ENCODE results near the gene RDH13. TPM values are rescaled to one million over a fixed set of nuclear protein-coding genes. Genes with fewer than 3 reads are reported as not detected.
"Not testable (repeated sequence)": the region's sequence is repeated elsewhere in the genome, so short reads cannot be mapped to it uniquely, and the experiment has no call there.

The RDH13 gene
- total RNA-seq, 4 donors from 2014 or later, result 11.1 to 16.4 (median 12.3) TPM

GRCh38 chr19:55067869-55068268 is 4.9 kb upstream of the RDH13 start:
- H3K27me3 ChIP-seq, result peaks cover 0 to 74% (median 30%) of the 10 kb centered on the region in 4 donors
- H3K36me3 ChIP-seq, result no peaks in the 10 kb centered on the region
- WGBS, result 50% methylated on average over 3 of the region's 3 CpGs
- DNase-seq (ENCODE audit: extremely low spot score), result no peak
- no peak for TF ChIP-seq CTCF (IDR thresholded peaks at IDR 0.05)
- TF ChIP-seq POLR2A (IDR thresholded peaks at IDR 0.05; ENCODE audit: low read depth), result no peak
- no peak for TF ChIP-seq EP300 (IDR thresholded peaks at IDR 0.05)
- TF ChIP-seq POLR2AphosphoS5 (IDR thresholded peaks at IDR 0.05), result no peak
- peaks cover 0 to 7% (median 1%) of the 10 kb centered on the region in 4 donors for H3K9me3 ChIP-seq
- intact Hi-C loops (cut with DNase I), result no loop called here
- no peak overlapping the region for H3K27ac ChIP-seq (replicated peaks in 1 of 4)
- no peak overlapping the region for H3K4me3 ChIP-seq
- peaks cover 0 to 15% (median 12%) of the 10 kb centered on the region in 4 donors for H3K4me1 ChIP-seq

GRCh38 chr19:55066107-55066709 is 3.3 kb upstream of the RDH13 start:
- intact Hi-C loops (cut with DNase I), result no loop called here
- TF ChIP-seq POLR2AphosphoS5 (IDR thresholded peaks at IDR 0.05), result no peak
- no peak for TF ChIP-seq EP300 (IDR thresholded peaks at IDR 0.05)
- TF ChIP-seq POLR2A (IDR thresholded peaks at IDR 0.05; ENCODE audit: low read depth), result no peak
- TF ChIP-seq CTCF (IDR thresholded peaks at IDR 0.05), result no peak
- peaks cover 0 to 4% (median 1%) of the 10 kb centered on the region in 4 donors for H3K9me3 ChIP-seq
- H3K36me3 ChIP-seq, result no peaks in the 10 kb centered on the region
- peaks cover 6 to 29% (median 26%) of the 10 kb centered on the region in 4 donors for H3K4me1 ChIP-seq
- no peak overlapping the region for H3K4me3 ChIP-seq
- H3K27ac ChIP-seq (replicated peaks in 1 of 4), result no peak overlapping the region
- H3K27me3 ChIP-seq, result peaks cover 0 to 57% (median 23%) of the 10 kb centered on the region in 4 donors
- DNase-seq (ENCODE audit: extremely low spot score), result no peak
- WGBS, result 16% methylated on average over 2 of the region's 2 CpGs

GRCh38 chr19:55065516-55065915 is 2.6 kb upstream of the RDH13 start:
- H3K9me3 ChIP-seq; H3K27ac ChIP-seq (replicated peaks in 1 of 4); intact Hi-C loops (cut with DNase I); DNase-seq (ENCODE audit: extremely low spot score); H3K4me3 ChIP-seq; H3K36me3 ChIP-seq: not testable (repeated sequence)
- WGBS, result 70% methylated on average over 9 of the region's 9 CpGs
- Histone ChIP-seq H3K4me1 (peaks cover 6 to 30% (median 27%) of the 10 kb centered on the region in 4 donors), H3K27me3 (peaks cover 0 to 50% (median 17%) of the 10 kb centered on the region in 4 donors)

- Histone ChIP-seq H3K9me3 (no peaks in the 10 kb centered on the region), H3K27me3 (peaks cover 0 to 31% (median 3%) of the 10 kb centered on the region in 4 donors), H3K36me3 (peaks cover 8 to 10% (median 10%) of the 10 kb centered on the region in 4 donors), H3K4me3 (peak overlapping the region; percentile 66 to 85 (median 74)), H3K4me1 (peaks cover 6 to 24% (median 18%) of the 10 kb centered on the region in 4 donors), H3K27ac (replicated peaks in 1 of 4) (peak overlapping the region; percentile 55 to 86 (median 69))
- intact Hi-C loops (cut with DNase I), result no loop called here
- WGBS, result 56% methylated on average over 3 of the region's 3 CpGs
- no peak for DNase-seq (ENCODE audit: extremely low spot score)
- TF ChIP-seq POLR2AphosphoS5 (IDR thresholded peaks at IDR 0.05) (no peak), EP300 (IDR thresholded peaks at IDR 0.05) (no peak), CTCF (IDR thresholded peaks at IDR 0.05) (no peak), POLR2A (IDR thresholded peaks at IDR 0.05; ENCODE audit: low read depth) (no peak)
These were observed 520 bp upstream of the RDH13 start for GRCh38 chr19:55063492-55063843.

- H3K27ac ChIP-seq (replicated peaks in 1 of 4); H3K27me3 ChIP-seq; intact Hi-C loops (cut with DNase I); H3K4me3 ChIP-seq; H3K9me3 ChIP-seq; DNase-seq (ENCODE audit: extremely low spot score): not testable (repeated sequence)
- peaks cover 37 to 42% (median 40%) of the 10 kb centered on the region in 4 donors for H3K36me3 ChIP-seq
- whole genome bisulfite sequencing, result 85% methylated on average over 9 of the region's 9 CpGs
- H3K4me1 ChIP-seq, result peaks cover 6 to 24% (median 18%) of the 10 kb centered on the region in 4 donors
These were observed 2.7 kb downstream of the RDH13 start for GRCh38 chr19:55060287-55060686.
